ENCODE measurements around the gene EFCAB12. TPM values are rescaled to one million over a fixed set of nuclear protein-coding genes. Genes with fewer than 3 reads are reported as not detected.

EFCAB12 gene
- total and polyA plus RNA-seq, 10 of the 15 experiments (the other 5 are each of a cell fraction or from before 2014, with no cell fraction given) = 0.02 to 0.85 (median 0.33) TPM

- TF ChIP-seq, protein P1, sequence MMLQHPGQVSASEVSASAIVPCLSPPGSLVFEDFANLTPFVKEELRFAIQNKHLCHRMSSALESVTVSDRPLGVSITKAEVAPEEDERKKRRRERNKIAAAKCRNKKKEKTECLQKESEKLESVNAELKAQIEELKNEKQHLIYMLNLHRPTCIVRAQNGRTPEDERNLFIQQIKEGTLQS (IDR thresholded peaks at IDR 0.05; ENCODE audit: borderline replicate concordance, extremely low read depth, low read depth, low read length) = no peak
- TF ChIP-seq CBX3 (IDR thresholded peaks at IDR 0.05; ENCODE audit: borderline replicate concordance, low read depth) (no peak), TAF1 (IDR thresholded peaks at IDR 0.05; ENCODE audit: borderline replicate concordance, low read depth, low read length) (peak; percentile 96), CREB1 (IDR thresholded peaks at IDR 0.05; ENCODE audit: low read depth) (peak; percentile 59), TCF3 (IDR thresholded peaks at IDR 0.05; ENCODE audit: borderline replicate concordance, insufficient read depth, low read depth, low read length) (peak; percentile 49; the same call in 1 of the 2 replicates), POLR2AphosphoS5 (IDR thresholded peaks at IDR 0.05; ENCODE audit: low read length) (peak; percentile 94), SRF (IDR thresholded peaks at IDR 0.05; ENCODE audit: low read depth in 2 of 2, low read length in 2 of 2) (0 out of 4 replicates have a peak, but pooled peaks of 1 of the 2 experiments have one; percentile 27), SIX5 (IDR thresholded peaks at IDR 0.05; ENCODE audit: low read depth, low read length, severe bottlenecking) (peak; percentile 19), SMC3 (IDR thresholded peaks at IDR 0.05; ENCODE audit: borderline replicate concordance, low read length) (no peak), MAX (IDR thresholded peaks at IDR 0.05; ENCODE audit: low read depth, low read length) (no peak; the same call in none of the 2 replicates), CBFB (IDR thresholded peaks at IDR 0.05; ENCODE audit: low read depth) (peak; percentile 71; the same call in 1 of the 2 replicates), MYB (IDR thresholded peaks at IDR 0.05; ENCODE audit: borderline replicate concordance, low read depth, low read length) (peak; percentile 49; the same call in 1 of the 2 replicates), ASH2L (IDR thresholded peaks at IDR 0.05; ENCODE audit: borderline replicate concordance, low read depth) (0 out of 2 replicates have a peak, but pooled peaks have one; percentile 58), BHLHE40 (IDR thresholded peaks at IDR 0.05; ENCODE audit: borderline replicate concordance in 1 of 2, low read depth in 2 of 2, low read length in 1 of 2) (peak; percentile 6 to 48; a peak in 3 of 4 replicates), SREBF1 (IDR thresholded peaks at IDR 0.05; ENCODE audit: low read length) (no peak), BCL11A (IDR thresholded peaks at IDR 0.05; ENCODE audit: low read depth, low read length) (0 out of 2 replicates have a peak, but pooled peaks have one; percentile 10), TCF7 (IDR thresholded peaks at IDR 0.05; ENCODE audit: borderline replicate concordance) (no peak), CEBPB (IDR thresholded peaks at IDR 0.05; ENCODE audit: borderline replicate concordance in 1 of 2, low read depth in 2 of 2, low read length in 2 of 2) (peak in 1 of 2 experiments; percentile 84; a peak in 1 of 4 replicates), WRNIP1 (IDR thresholded peaks at IDR 0.05; ENCODE audit: borderline replicate concordance, low read depth, low read length) (no peak)
- TF ChIP-seq, protein P2, sequence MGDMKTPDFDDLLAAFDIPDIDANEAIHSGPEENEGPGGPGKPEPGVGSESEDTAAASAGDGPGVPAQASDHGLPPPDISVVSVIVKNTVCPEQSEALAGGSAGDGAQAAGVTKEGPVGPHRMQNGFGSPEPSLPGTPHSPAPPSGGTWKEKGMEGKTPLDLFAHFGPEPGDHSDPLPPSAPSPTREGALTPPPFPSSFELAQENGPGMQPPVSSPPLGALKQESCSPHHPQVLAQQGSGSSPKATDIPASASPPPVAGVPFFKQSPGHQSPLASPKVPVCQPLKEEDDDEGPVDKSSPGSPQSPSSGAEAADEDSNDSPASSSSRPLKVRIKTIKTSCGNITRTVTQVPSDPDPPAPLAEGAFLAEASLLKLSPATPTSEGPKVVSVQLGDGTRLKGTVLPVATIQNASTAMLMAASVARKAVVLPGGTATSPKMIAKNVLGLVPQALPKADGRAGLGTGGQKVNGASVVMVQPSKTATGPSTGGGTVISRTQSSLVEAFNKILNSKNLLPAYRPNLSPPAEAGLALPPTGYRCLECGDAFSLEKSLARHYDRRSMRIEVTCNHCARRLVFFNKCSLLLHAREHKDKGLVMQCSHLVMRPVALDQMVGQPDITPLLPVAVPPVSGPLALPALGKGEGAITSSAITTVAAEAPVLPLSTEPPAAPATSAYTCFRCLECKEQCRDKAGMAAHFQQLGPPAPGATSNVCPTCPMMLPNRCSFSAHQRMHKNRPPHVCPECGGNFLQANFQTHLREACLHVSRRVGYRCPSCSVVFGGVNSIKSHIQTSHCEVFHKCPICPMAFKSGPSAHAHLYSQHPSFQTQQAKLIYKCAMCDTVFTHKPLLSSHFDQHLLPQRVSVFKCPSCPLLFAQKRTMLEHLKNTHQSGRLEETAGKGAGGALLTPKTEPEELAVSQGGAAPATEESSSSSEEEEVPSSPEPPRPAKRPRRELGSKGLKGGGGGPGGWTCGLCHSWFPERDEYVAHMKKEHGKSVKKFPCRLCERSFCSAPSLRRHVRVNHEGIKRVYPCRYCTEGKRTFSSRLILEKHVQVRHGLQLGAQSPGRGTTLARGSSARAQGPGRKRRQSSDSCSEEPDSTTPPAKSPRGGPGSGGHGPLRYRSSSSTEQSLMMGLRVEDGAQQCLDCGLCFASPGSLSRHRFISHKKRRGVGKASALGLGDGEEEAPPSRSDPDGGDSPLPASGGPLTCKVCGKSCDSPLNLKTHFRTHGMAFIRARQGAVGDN (IDR thresholded peaks at IDR 0.05) = peak; percentile 78
- TF ChIP-seq, protein P3, sequence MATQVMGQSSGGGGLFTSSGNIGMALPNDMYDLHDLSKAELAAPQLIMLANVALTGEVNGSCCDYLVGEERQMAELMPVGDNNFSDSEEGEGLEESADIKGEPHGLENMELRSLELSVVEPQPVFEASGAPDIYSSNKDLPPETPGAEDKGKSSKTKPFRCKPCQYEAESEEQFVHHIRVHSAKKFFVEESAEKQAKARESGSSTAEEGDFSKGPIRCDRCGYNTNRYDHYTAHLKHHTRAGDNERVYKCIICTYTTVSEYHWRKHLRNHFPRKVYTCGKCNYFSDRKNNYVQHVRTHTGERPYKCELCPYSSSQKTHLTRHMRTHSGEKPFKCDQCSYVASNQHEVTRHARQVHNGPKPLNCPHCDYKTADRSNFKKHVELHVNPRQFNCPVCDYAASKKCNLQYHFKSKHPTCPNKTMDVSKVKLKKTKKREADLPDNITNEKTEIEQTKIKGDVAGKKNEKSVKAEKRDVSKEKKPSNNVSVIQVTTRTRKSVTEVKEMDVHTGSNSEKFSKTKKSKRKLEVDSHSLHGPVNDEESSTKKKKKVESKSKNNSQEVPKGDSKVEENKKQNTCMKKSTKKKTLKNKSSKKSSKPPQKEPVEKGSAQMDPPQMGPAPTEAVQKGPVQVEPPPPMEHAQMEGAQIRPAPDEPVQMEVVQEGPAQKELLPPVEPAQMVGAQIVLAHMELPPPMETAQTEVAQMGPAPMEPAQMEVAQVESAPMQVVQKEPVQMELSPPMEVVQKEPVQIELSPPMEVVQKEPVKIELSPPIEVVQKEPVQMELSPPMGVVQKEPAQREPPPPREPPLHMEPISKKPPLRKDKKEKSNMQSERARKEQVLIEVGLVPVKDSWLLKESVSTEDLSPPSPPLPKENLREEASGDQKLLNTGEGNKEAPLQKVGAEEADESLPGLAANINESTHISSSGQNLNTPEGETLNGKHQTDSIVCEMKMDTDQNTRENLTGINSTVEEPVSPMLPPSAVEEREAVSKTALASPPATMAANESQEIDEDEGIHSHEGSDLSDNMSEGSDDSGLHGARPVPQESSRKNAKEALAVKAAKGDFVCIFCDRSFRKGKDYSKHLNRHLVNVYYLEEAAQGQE (IDR thresholded peaks at IDR 0.05; ENCODE audit: low read depth, low read length) = peak; percentile 27; the same call in 1 of the 2 replicates
These were observed 11.6 kb upstream of the EFCAB12 start, which contains the start of the genes IFT122 and MBD4 (continued) for GRCh38 chr3:129439817-129440617.

Measured in GM12878 (cell line).